Peyer's patch (tissue), 4 donors: Measurements from ENCODE around the gene DDX21. TPM values are rescaled to one million over a fixed set of nuclear protein-coding genes. Genes with fewer than 3 reads are reported as not detected.

Experiments
- DNase-seq, 3 donors: peaks; one replicate each; pipeline ENCODE4 v3.0.0-alpha.2; 2017 to 2019
- H3K27ac ChIP-seq, 4 donors: fragments of 200-600 bp; sonication (generic); one replicate each; pipeline ENCODE4 v1.5.1; 2016 to 2019
- H3K27me3 ChIP-seq, 2 donors: fragments of 200-600 bp; sonication (generic); one replicate each; pipeline ENCODE4 v1.5.1; 2019
- H3K36me3 ChIP-seq, 3 donors: fragments of 200-600 bp; sonication (generic); one replicate each; pipeline ENCODE4 v1.5.1; 2016 to 2019
- H3K4me1 ChIP-seq, 4 donors: fragments of 200-600 bp; sonication (generic); one replicate each; pipeline ENCODE4 v1.5.1; 2016 to 2019
- H3K4me3 ChIP-seq, 4 donors: fragments of 200-600 bp; sonication (generic); 1 replicate in 3 of 4; 2 replicates in 1 of 4; pipeline ENCODE4 v1.5.1; 2016 to 2019; ENCODE audit warnings: mild to moderate bottlenecking in 1 of 4
- H3K9me3 ChIP-seq, 4 donors: fragments of 200-600 bp; sonication (generic); one replicate each; pipeline ENCODE4 v1.5.1; 2016 to 2019; ENCODE audit warnings: mild to moderate bottlenecking in 1 of 4
- CTCF ChIP-seq, 6 experiments: fragments of 450-650 bp in 4 of 6; fragments of 200-600 bp in 2 of 6; sonication (generic) in 1 of 6; IDR thresholded peaks; one replicate each; pipeline ENCODE4 v1.5.1; 2017 to 2019; ENCODE audit warnings: antibody characterized with exemption in 6 of 6, mild to moderate bottlenecking in 3 of 6, moderate library complexity in 1 of 6
- POLR2A ChIP-seq, 2 donors: fragments of 450-650 bp; IDR thresholded peaks; one replicate each; pipeline ENCODE4 v1.5.1; 2017; ENCODE audit warnings: antibody characterized with exemption in 2 of 2, mild to moderate bottlenecking in 2 of 2, moderate library complexity in 2 of 2
- small RNA-seq, 2 donors: library from RNA; depleted of rRNA; stranded (forward); fragments of <200 nt; gene quantifications; one replicate each; pipeline ENCODE3, GENCODE V24; 2016
- total RNA-seq, 4 donors: library from RNA; depleted of rRNA; stranded (reverse); fragments of >200 nt; gene quantifications; one replicate each; pipeline ENCODE4 v1.1.0, GENCODE V29; 2016

DDX21 gene
- total RNA-seq, 4 donors from 2014 or later, result 17.8 to 50.3 (median 20.6) TPM

GRCh38 chr10:69025370-69025896, 69.5 kb downstream of the DDX21 start:
- Histone ChIP-seq H3K36me3 (no peaks in the 10 kb centered on the region), H3K27ac (no peak overlapping the region), H3K4me3 (no peak overlapping the region), H3K27me3 (no peaks in the 10 kb centered on the region), H3K4me1 (no peaks in the 10 kb centered on the region), H3K9me3 (no peaks in the 10 kb centered on the region)
- no peak for DNase-seq
- TF ChIP-seq CTCF (IDR thresholded peaks at IDR 0.05) (no peak), POLR2A (IDR thresholded peaks at IDR 0.05) (no peak)

- Histone ChIP-seq H3K9me3 (no peaks in the 10 kb centered on the region), H3K36me3 (no peaks in the 10 kb centered on the region), H3K27ac (no peak overlapping the region), H3K4me1 (no peaks in the 10 kb centered on the region), H3K4me3 (no peak overlapping the region), H3K27me3 (no peaks in the 10 kb centered on the region)
- TF ChIP-seq CTCF (IDR thresholded peaks at IDR 0.05), result no peak
- no peak for TF ChIP-seq POLR2A (IDR thresholded peaks at IDR 0.05)
- DNase-seq, result no peak
Measured at GRCh38 chr10:69033256-69033655, 77.3 kb downstream of the DDX21 start.

Small RNA genes lying within 50 kb of the gene (small RNA-seq; reads per million reads assigned to genes)
- 0 reads per million in 2 donors for gene RNU6-571P

Other genes starting within 250 kb of the DDX21 start
- 100 to 1,000 TPM in 2 of 4 donors, 10 to 100 TPM in 2; 63.7 to 215 (median 88.5) TPM for gene CCAR1, start 234.9 kb upstream of the DDX21 start, total RNA-seq
- 10 to 100 TPM in 1 of 4 donors, 1 to 10 TPM in 3; 2.5 to 19.8 (median 3.9) TPM for gene STOX1, start 128.6 kb upstream of the DDX21 start, total RNA-seq
- 10 to 100 TPM in 3 of 4 donors, 1 to 10 TPM in 1; 8.2 to 25.6 (median 16.0) TPM for gene DDX50, start 54.9 kb upstream of the DDX21 start, total RNA-seq
- 10 to 100 TPM; 13.1 to 20.7 (median 19.9) TPM for gene KIFBP, start 32.6 kb downstream of the DDX21 start, total RNA-seq
- 100 to 1,000 TPM in 1 of 4 donors, 10 to 100 TPM in 3; 19.4 to 113 (median 28.1) TPM for gene SRGN, start 131.9 kb downstream of the DDX21 start, total RNA-seq
- 10 to 100 TPM; 18.1 to 71.0 (median 24.8) TPM for gene VPS26A, start 168.0 kb downstream of the DDX21 start, total RNA-seq
- gene SUPV3L1, start 224.1 kb downstream of the DDX21 start, total RNA-seq, result 10 to 100 TPM; 20.5 to 50.3 (median 31.2) TPM